KOPT-K1 (cell line): Measurements from ENCODE around the gene GARIN5A.

Experiments
- H3K27ac ChIP-seq: fragments of 200-600 bp; sonication (generic); 2 replicates; pipeline ENCODE4 v1.5.1; 2016; ENCODE audit warnings: antibody characterized with exemption, mild to moderate bottlenecking, low read depth, low read length; ENCODE audit not compliant: poor library complexity, severe bottlenecking
- H3K36me3 ChIP-seq: fragments of 200-600 bp; sonication (generic); 2 replicates; pipeline ENCODE4 v1.5.1; 2017; ENCODE audit warnings: antibody characterized with exemption, mild to moderate bottlenecking, low read length, moderate library complexity; ENCODE audit not compliant: insufficient read depth
- H3K9me3 ChIP-seq: fragments of 200-600 bp; sonication (generic); 2 replicates; pipeline ENCODE4 v1.5.1; 2017; ENCODE audit warnings: antibody characterized with exemption, low read length, mild to moderate bottlenecking; ENCODE audit not compliant: insufficient read depth, poor library complexity, severe bottlenecking

Gene GARIN5A

DNA sequence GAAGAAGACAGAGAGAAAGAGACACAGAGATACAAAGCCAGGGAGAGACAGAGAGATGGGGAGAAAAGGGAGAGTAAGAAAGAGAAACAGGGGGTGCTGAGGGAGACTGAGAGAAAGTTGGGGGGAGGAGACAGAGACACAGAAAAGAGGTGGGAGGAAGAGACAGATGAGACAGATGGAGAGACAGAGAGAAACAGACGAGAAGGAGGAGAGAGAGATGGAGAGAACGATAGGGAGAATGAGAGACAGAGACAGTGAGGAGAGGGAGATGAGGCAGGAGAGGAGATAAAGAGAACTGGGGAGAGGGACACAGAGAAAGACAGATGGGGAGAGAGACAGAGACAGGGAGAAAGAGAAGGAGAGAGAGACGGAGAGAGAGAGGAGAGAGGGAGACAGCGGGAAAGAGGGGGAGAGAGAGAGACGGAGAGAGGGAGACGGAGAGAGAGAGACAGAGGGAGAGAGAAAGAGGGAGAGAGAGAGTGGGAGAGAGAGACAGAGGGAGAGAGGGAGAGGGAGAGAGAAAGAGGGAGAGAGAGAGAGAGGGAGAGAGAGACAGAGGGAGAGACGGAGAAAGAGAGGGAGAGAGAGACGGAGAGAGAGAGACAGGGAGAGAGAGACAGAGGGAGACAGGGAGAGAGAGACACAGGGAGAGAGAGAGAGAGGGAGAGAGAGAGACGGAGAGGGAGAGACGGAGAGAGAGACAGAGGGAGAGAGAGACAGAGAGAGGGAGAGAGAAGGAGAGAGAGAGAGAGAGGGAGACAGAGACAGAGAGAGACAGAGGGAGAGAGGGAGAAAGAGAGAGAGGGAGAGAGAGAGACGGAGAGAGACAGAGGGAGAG, 21.8 kb upstream of the GARIN5A start:
- Histone ChIP-seq H3K36me3 (no peaks in the 10 kb centered on the region), H3K9me3 (no peaks in the 10 kb centered on the region), H3K27ac (no peak overlapping the region)

DNA sequence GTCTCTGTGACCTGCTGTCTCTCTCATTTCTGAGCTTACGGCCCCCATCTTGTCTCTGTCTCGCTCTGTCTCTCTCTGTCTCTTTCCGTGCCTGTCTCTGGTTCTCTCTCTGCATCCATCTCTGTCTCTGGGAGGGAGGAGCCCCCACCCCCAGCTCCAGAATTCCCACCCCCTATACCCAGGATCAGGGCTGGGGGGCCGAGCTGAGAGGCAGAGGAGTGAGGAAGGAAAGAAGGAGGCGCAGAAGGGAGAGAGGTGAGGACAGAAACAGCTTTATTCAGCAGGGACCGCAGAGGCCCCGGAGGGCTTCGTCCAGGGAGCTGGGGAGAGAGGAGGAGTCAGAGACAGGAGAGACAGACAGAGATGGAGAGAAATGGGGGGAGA, 20.4 kb upstream of the GARIN5A start:
- no peaks in the 10 kb centered on the region for H3K9me3 ChIP-seq
- H3K27ac ChIP-seq, result no peak overlapping the region

DNA sequence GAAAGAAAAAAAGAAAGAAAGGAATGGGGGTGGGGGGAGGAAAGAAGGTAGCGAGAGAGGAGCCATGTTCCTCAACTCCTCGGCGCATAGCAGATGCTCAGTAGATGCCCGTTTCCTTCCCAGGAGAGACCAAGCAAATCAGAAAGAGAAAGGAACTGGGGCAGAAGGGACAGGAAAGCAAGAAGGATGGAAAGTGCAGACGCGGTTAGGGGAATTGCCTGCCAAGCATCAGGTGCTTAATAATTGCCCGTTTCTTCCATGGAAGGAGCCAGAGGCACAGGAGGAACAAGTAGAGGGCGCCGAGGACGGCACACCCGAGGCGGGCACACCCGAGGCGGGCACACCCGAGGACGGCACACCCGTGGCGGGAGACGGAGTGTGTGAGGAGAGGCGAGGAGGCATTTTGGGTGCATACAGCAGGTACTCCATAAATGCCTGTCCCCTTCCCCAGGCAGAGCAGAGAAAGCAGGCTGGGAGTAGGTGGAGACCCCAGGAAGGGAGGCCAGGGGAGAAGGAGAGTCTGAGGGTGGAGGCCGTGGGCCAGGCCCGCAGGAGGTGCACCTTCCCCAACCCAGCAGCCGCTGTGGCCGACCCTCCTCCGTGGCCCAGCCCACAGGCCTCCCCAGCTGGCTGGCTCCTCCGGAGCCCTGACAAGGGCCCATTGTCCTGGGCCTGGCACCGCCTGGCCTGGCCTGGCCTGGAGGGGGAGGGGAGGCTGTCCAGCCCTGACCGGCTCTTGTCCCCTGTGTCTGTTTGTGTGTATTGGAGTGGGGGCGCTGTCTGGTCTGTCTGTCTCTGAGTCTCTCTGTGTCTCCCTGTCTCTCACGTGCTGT, 19.8 kb upstream of the GARIN5A start:
- Histone ChIP-seq H3K9me3 (no peaks in the 10 kb centered on the region), H3K36me3 (no peaks in the 10 kb centered on the region), H3K27ac (no peak overlapping the region)

More for the DNA sequence above, 20.4 kb upstream of the GARIN5A start:
- H3K36me3 ChIP-seq, result no peaks in the 10 kb centered on the region

DNA sequence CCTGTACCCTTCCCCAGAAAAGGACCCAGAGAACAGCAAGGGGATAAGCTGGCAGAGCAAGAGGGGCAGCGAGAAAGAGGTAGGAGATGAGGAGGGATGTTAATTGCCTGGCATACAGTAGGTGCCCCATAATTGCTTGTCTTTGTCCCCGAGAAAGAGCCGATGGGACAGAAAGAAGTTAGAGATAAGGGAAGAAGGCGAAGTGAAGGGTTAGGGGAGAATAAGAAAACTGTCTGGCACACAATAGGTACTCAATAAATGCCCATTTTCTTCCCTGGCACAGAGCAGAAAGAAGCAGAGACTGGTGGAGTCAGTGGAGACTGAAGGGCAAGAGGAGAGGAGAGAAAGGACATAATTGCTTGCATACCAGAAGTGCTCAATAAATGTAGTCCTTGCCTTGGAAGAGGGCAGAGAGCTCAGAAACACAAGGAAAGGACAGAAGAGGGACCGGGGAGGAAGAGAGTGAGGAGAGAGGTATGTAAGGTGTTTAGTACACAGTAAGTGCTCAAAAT, 18.4 kb upstream of the GARIN5A start:
- Histone ChIP-seq H3K9me3 (no peaks in the 10 kb centered on the region), H3K27ac (no peak overlapping the region), H3K36me3 (no peaks in the 10 kb centered on the region)

DNA sequence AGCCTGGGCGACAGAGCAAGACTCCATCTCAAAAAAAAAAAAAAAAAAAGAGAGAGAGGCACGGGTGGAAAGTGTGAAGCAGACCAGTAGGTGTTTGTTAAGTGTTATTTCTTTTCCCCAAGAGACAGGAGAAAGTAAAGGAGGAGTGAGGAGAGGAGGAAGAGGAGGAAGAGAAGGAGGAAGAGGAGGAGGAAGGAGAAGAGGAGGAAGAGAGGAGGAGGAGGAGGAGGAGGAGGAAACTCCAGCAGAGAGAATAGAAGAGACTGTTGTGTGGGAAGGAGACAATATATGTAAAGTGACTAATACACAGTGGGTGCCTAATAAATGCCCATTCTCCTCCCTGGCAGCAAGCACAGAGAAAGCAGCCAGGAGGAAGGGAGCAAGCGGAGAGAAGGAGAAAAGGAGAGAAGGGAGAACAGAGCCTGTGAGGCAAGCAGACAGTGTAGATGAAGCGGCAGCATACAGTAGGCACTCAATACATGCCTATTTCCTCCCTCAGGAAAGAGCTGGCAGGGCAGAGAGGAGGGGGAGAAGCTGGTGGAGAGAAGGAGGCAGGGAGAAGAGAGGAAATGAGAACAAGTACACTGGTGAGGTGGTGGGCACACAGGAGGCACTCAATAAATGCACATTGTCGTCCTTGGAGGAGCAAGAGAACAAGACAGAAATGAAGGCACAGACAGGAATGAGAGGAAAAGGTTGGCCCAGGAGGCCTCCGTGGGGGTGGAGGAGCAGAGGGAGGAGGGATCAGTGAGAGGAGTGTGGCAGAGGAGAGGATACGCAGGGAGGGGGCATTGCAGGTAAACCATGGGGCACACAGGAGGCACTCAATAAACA, 17.8 kb upstream of the GARIN5A start:
- Histone ChIP-seq H3K9me3 (no peaks in the 10 kb centered on the region), H3K36me3 (no peaks in the 10 kb centered on the region), H3K27ac (no peak overlapping the region)

DNA sequence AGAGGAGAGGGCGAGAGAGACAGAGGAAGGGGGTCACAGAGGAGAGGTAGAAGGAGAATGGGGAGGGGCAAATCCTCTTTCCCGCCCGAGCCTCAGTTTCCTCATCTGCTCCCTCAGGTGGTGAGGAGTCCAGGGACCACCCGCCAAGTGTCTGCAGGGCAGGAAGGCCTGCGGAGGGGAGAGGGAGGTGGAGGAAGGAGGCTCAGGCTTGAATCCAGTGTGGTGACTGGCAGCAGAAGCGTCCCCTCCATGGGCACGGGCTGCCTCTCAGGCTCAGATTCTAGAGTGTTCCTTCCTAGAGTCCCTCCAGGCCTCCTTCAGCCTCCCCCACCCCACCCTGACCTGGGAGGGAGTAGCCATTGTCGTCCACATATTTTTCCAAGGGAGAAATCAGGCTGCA, 16.5 kb upstream of the GARIN5A start:
- no peak overlapping the region for H3K27ac ChIP-seq
- no peaks in the 10 kb centered on the region for H3K9me3 ChIP-seq
- no peaks in the 10 kb centered on the region for H3K36me3 ChIP-seq

DNA sequence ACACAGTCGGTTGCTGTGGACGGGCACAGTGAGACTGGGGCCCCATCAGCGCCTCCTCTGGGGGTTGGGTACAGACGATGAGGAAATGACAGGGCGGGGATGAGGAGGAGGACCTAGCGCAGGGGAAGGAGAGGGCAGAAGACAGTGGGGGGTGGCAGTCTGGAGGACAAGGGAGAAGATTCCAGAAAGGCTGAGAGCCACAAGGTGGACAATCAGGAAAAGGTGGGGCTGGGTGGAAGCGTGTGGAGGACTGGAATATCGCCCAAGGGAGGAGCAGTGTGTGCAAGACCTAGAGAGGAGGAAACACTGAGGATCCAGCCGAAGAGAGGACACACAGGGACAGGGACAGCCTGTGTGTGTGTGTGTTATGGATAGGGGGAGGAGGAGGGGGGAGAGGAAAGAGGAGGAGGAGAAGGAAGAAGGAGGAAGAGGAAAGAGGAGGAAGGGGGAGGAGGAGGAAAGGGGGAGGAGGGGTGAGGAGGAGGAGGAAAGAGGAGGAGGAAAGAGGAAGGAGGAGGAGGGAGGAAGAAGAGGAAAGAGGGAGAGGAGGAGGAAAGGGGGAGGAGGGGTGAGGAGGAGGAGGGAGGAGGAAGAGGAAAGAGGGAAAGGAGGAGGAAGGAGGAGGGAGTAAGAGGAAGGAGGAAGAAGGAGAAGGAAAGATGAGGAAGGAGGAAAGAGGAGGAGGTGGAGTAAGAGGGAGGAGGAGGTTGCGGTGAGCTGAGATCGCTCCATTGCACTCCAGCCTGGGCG, 15.8 kb upstream of the GARIN5A start:
- no peaks in the 10 kb centered on the region for H3K9me3 ChIP-seq
- H3K27ac ChIP-seq, result no peak overlapping the region

DNA sequence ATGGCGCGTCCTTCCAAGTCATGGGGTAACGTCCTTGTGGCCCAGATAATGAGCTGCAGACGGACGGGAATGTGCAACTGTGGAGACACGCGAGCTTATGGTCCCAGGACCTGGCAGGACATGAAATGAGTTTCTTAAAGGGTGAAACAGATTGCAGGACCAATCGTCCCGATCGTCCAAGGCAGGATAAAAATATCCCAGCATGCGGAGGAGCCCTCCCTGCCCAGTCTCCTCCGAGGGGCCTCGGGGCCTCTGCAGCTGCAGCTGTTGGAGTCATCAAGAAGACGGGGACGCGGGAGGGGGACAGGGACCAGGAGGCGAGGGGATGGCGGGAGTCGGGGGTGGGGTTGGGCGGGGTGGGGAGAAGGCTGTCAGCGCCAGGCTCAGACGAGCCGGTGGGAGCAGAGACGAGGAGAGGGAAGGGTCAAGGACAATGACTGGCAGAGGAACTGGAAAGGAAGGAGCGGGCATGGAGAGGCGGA, 14.4 kb upstream of the GARIN5A start:
- no peak overlapping the region for H3K27ac ChIP-seq
- H3K9me3 ChIP-seq, result peaks cover 8% of the 10 kb centered on the region
- H3K36me3 ChIP-seq, result peaks cover 4% of the 10 kb centered on the region; the same call in 1 of the 2 replicates

More for the DNA sequence above, 15.8 kb upstream of the GARIN5A start:
- H3K36me3 ChIP-seq, result no peaks in the 10 kb centered on the region

DNA sequence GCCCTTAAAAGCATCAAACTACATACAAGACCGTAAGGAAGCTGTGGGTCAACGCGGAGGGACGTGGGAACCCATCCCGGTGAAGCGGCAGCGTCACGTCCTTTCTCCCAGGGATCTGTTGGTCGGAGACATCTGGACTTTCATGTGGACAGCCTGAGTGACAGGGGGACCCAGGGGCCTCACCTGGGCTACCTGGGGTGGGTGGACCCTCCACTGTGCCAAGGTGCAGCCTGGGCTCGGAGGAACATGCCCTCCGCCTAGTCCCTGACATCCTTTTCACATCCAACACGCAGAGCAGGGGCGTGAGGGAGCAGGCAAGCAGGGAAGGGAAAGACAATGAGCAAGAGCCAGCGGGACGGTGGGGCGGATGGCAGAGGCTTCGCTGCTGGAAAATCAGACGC, 13.8 kb upstream of the GARIN5A start:
- Histone ChIP-seq H3K9me3 (peaks cover 13% of the 10 kb centered on the region), H3K27ac (no peak overlapping the region)

DNA sequence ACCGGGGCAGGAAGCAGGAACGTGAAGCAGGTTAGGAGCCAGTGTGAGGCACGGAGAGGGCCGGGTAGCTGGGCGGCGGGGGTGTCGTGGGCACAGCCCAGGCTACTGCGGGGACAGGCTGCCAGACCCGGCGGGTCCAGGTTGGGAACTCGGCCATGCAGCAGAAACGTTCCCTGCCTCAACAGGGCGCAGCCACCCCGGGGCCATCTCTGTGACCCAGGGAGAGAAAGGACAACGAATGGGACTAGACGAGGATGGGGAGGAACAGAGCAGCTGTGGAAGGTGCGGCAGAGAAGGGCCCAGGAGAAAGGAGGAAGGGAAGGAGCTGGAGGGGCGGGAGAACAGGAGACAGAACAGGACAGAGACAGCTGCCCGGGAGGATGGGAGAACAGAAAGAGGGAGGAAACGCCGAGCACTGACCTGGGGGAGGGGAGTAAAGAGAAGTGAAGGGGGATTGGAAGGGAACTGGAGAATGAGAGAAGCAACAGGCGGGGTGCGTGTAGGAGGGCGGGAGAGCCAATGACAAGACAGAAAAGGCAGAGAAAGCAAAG, 12.9 kb upstream of the GARIN5A start:
- Histone ChIP-seq H3K36me3 (peaks cover 14% of the 10 kb centered on the region; the same call in 1 of the 2 replicates), H3K9me3 (peaks cover 14% of the 10 kb centered on the region), H3K27ac (no peak overlapping the region)

More for the DNA sequence above, 13.8 kb upstream of the GARIN5A start:
- peaks cover 5% of the 10 kb centered on the region; the same call in 1 of the 2 replicates for H3K36me3 ChIP-seq

DNA sequence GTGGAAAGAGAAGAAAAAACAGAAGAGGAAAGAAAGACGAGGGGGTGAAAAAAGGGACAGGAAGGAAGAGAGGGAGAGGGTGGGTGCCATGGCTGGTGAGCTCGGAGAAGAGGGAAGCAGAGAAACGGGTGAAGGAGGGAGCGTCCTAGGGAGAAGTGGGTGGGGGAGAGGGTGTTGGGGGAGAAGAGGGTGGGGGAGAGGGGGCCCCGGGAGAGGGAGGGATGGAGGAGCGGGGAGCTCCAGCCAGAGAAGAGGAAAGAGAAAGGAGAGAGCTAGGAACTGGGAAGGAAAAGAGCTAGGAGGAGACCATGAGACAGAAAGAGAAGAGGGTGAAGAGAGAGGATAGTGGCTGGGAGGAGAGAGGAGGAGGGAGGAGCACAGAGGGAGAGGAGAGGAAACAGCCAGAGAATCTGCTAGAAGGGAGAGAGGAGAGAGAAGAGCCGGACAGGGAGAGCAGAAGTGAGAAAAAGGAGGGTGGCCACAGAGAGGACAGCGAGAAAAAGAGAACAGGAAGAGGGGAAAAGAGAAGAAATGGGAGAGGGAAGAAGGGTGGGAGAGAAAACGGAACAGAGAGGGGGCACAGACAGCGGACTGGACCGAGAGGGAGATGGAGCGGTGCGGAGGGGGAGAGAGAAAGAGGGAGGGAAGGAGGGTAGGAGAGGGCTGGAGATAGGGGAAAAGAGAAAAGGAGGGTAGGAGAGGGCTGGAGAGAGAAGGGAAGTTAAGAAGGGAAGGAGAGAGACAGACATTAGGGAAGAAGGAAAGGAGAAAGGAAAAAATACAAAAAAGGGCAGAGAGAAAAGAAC, 11.9 kb upstream of the GARIN5A start:
- no peak overlapping the region for H3K27ac ChIP-seq
- H3K36me3 ChIP-seq, result peaks cover 24% of the 10 kb centered on the region; the same call in 1 of the 2 replicates
- H3K9me3 ChIP-seq, result peaks cover 14% of the 10 kb centered on the region

DNA sequence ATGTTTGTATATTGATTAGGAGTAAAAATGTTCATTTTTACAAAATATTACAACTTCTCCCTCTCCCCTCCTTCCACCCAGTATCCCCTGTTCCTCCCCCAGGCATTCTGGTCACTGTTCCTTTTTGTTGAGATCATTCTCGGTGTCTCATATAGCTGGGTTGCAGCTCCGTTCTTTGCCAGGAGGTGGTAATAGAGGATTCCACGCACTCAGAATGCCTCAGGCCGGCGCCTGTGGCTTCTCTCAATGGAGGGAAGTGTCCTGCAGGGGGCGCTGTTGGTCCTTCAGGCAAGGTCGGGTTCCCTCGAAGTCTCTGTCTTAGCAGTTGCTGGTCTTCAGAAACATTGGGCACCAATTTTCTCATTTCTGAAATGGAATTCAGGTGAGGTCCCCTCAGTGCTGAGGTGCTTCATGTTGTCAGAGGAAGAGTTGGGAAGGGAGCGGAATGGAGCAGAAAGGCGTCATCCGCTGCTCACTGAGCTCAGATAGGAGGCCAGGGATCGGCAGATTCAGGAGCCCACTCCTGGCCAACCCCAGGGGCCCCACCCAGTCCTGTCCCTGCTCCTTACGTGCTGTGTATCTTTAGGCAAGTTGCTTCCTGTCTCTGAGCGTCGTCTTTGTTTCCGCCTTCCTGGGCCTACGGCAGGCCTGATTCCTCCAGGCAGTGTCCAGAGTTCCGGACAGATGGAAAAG, 10.3 kb upstream of the GARIN5A start:
- Histone ChIP-seq H3K36me3 (peaks cover 38% of the 10 kb centered on the region; the same call in 1 of the 2 replicates), H3K9me3 (peaks cover 14% of the 10 kb centered on the region), H3K27ac (no peak overlapping the region)
